ENCODE results near the gene CTSD.
"Not testable (repeated sequence)": the region's sequence is repeated elsewhere in the genome, so short reads cannot be mapped to it uniquely, and the experiment has no call there.

CTSD gene

DNA sequence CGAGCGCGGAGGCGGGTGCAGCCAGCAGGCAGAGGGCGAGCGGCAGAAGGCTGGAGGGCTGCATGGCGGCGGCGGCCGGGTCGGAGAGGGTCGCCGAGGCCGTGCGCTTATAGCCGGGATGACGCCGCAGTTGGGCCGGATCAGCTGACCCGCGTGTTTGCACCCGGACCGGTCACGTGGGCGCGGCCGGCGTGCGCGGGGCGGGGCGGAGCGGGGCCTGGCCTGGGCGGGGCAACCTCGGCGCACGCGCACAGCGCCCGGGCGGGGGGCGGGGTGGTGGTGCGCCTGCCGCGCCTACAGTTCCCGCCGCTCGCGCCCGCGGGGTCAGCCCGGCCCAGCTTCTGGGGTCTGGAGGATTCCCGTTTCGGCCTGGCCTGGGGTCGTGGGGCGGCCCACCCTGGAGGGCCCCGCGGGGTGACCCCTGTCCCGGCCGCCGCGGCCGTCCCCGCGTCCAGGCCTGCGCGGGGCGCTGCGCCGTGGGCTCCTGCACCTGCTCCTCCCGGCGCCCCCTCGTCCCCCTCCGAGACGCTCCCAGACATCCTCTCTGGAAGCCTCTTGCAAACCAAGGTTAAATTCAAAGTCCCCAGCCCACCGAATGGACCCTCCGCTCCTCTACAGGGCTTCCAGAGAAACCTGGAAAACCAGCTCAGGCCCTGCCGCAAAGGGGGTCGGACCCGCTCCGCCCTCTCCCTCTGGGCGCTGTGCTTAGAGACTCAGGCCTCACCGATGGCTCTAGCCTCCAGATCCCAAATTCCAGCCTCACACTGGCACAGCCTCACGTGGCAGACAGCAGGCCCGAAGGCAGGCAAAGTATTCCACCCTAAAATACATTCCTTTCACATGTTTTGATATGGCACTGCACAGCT, at the start of gene CTSD:
Gene CTSD, minus strand, starts transcription at position 132 of the 866 bp plus-strand sequence. Its CDS starts 68 bp downstream, at position 64.
- POLR2A ChIA-PET: interaction anchor here (0.8 to 1.8 kb wide), 4 partner anchors 9 to 111 kb away, joined by 3 to 13 read pairs (median 7); partner anchors contain the start of gene IFITM10
- CTCF ChIA-PET: interaction anchor here (0.7 kb wide), 1 partner anchor 71 kb away, joined by 3 read pairs; no protein-coding TSS in a partner anchor

DNA sequence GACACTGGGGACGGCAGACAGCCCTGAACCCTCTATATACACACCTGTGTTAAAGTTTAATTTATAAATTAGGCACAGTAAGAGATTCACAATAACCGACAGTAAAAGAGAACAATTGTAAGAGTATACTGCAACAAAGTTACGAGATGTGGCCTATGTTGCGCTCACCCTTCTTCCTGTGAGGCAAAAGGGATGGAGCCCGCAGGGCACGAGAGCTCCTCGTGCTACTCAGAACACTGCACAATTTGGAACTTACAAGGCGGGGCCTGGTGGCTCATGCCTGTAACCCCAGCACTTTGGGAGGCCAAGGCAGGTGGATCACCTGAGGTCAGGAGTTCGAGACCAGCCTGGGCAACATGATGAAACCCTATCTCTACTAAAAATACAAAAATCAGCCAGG, 49.6 kb upstream of the CTSD start:
- POLR2A ChIA-PET; DNase-seq (ENCODE audit: extremely low spot score): not testable (repeated sequence)

More for the DNA sequence above, at the start of gene CTSD:
- DNase-seq (ENCODE audit: extremely low spot score): peak; percentile 97
- TF ChIP-seq FOXM1 (IDR thresholded peaks at IDR 0.05; ENCODE audit: borderline replicate concordance): no peak
- no peak for TF ChIP-seq FOXA1 (IDR thresholded peaks at IDR 0.05)
- TF ChIP-seq LEF1 (IDR thresholded peaks at IDR 0.05; ENCODE audit: borderline replicate concordance): no peak
- peak; percentile 57 for TF ChIP-seq L3MBTL2 (conservative IDR thresholded peaks at IDR 0.05)

DNA sequence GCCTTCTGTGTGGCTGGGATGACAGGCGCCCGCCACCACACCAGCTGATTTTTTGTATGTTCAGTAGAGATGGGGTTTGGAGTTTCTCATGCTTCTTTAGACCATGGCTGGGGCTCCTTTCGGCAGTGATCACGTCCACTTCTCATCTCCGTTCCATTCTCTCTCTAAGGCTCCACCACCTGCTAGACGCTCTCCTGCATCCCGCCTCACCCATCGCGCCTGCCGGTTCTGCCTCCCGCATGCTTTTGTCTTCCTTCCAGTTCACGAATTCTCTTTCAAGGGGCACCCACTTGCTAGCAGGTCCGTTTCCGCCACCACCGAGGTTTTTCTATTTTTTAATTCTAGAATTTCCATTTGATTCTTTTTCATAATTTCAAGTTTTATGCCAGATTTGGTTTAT, 49.1 kb upstream of the CTSD start:
- ChIA-PET CTCF (interaction anchor here (0.7 kb wide), 1 partner anchor 389 kb away, joined by 4 read pairs; no protein-coding TSS in a partner anchor), POLR2A (no interaction called here)
- no peak for DNase-seq (ENCODE audit: extremely low spot score)
- no peak for TF ChIP-seq ZNF384 (IDR thresholded peaks at IDR 0.05)
- no peak for TF ChIP-seq SUZ12 (IDR thresholded peaks at IDR 0.05)
- no peak for TF ChIP-seq FOXK2 (IDR thresholded peaks at IDR 0.05)
- no peak for TF ChIP-seq CTBP1 (IDR thresholded peaks at IDR 0.05; ENCODE audit: borderline replicate concordance)
- TF ChIP-seq SP1 (IDR thresholded peaks at IDR 0.05): no peak
- no peak for TF ChIP-seq FOXA1 (IDR thresholded peaks at IDR 0.05)
- TF ChIP-seq TARDBP (IDR thresholded peaks at IDR 0.05): no peak
- TF ChIP-seq BHLHE40 (IDR thresholded peaks at IDR 0.05; ENCODE audit: borderline replicate concordance): no peak

More for the DNA sequence above, 49.6 kb upstream of the CTSD start:
- CTCF ChIA-PET: not testable (repeated sequence)

DNA sequence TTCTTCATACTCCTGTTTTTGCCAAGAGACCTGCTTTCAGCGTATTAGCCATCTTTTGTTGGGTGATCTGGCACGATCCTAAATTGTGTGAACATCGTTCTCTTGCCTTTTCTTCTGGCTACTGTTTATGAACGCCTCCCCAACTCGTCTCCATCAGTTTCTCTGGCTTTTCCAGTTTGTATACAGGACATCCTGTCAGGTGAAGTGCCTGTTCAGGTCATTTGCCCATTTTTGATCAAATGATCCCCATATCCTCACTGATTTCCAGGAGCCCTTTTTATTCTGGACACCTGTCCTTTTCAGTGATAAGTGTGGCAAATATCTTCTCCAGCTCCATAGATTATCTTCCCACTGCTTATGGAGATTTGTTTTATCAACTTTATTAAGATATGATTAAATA, 48.5 kb upstream of the CTSD start:
- TF ChIP-seq FOXA1 (IDR thresholded peaks at IDR 0.05) (no peak), TARDBP (IDR thresholded peaks at IDR 0.05) (no peak), FOXM1 (IDR thresholded peaks at IDR 0.05; ENCODE audit: borderline replicate concordance) (no peak), BHLHE40 (IDR thresholded peaks at IDR 0.05; ENCODE audit: borderline replicate concordance) (no peak), HDGF (IDR thresholded peaks at IDR 0.05; ENCODE audit: borderline replicate concordance) (no peak), ARNT (IDR thresholded peaks at IDR 0.05) (no peak), NFRKB (IDR thresholded peaks at IDR 0.05) (no peak), SP1 (IDR thresholded peaks at IDR 0.05) (no peak), ZNF384 (IDR thresholded peaks at IDR 0.05) (no peak), LEF1 (IDR thresholded peaks at IDR 0.05; ENCODE audit: borderline replicate concordance) (no peak), FOXK2 (IDR thresholded peaks at IDR 0.05) (no peak), CTBP1 (IDR thresholded peaks at IDR 0.05; ENCODE audit: borderline replicate concordance) (no peak), L3MBTL2 (conservative IDR thresholded peaks at IDR 0.05) (no peak), SUZ12 (IDR thresholded peaks at IDR 0.05) (no peak), ELF4 (IDR thresholded peaks at IDR 0.05) (no peak)
- TF ChIP-seq, protein P1, sequence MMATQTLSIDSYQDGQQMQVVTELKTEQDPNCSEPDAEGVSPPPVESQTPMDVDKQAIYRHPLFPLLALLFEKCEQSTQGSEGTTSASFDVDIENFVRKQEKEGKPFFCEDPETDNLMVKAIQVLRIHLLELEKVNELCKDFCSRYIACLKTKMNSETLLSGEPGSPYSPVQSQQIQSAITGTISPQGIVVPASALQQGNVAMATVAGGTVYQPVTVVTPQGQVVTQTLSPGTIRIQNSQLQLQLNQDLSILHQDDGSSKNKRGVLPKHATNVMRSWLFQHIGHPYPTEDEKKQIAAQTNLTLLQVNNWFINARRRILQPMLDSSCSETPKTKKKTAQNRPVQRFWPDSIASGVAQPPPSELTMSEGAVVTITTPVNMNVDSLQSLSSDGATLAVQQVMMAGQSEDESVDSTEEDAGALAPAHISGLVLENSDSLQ (IDR thresholded peaks at IDR 0.05): no peak
- no peak for DNase-seq (ENCODE audit: extremely low spot score)
- ChIA-PET CTCF (interaction anchor here (0.7 kb wide), 1 partner anchor 390 kb away, joined by 4 read pairs; no protein-coding TSS in a partner anchor), POLR2A (no interaction called here)

DNA sequence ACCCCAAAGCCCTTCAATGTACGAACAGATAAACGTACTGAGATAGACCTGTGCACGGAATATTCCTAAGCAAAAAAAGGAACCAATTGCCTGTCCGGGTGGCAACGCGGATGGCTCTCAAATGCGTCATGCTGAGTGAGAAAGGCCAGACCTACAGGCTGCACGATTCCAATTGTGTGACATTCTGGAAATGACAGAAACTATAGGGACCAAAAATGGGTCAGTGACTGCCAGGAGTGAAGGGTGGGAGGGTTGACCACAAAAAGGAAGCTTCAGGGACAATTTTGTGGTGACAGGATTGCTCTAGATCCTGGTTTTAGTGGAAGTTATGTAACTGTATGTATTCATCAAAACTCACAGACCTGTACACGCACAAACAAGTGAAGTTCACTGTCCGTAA, 47.0 kb upstream of the CTSD start:
- no peak for DNase-seq (ENCODE audit: extremely low spot score)
- ChIA-PET CTCF (interaction anchor here (0.5 to 1.5 kb wide), 4 partner anchors 20 to 158 kb away, joined by 3 to 6 read pairs (median 3); no protein-coding TSS in a partner anchor), POLR2A (no interaction called here)
- TF ChIP-seq L3MBTL2 (conservative IDR thresholded peaks at IDR 0.05) (no peak), FOXA1 (IDR thresholded peaks at IDR 0.05) (no peak), FOXM1 (IDR thresholded peaks at IDR 0.05; ENCODE audit: borderline replicate concordance) (no peak), NFRKB (IDR thresholded peaks at IDR 0.05) (no peak), SUZ12 (IDR thresholded peaks at IDR 0.05) (no peak), BHLHE40 (IDR thresholded peaks at IDR 0.05; ENCODE audit: borderline replicate concordance) (no peak), HDGF (IDR thresholded peaks at IDR 0.05; ENCODE audit: borderline replicate concordance) (no peak), CTBP1 (IDR thresholded peaks at IDR 0.05; ENCODE audit: borderline replicate concordance) (no peak), ARNT (IDR thresholded peaks at IDR 0.05) (no peak)
- TF ChIP-seq, protein P1 (IDR thresholded peaks at IDR 0.05): no peak

DNA sequence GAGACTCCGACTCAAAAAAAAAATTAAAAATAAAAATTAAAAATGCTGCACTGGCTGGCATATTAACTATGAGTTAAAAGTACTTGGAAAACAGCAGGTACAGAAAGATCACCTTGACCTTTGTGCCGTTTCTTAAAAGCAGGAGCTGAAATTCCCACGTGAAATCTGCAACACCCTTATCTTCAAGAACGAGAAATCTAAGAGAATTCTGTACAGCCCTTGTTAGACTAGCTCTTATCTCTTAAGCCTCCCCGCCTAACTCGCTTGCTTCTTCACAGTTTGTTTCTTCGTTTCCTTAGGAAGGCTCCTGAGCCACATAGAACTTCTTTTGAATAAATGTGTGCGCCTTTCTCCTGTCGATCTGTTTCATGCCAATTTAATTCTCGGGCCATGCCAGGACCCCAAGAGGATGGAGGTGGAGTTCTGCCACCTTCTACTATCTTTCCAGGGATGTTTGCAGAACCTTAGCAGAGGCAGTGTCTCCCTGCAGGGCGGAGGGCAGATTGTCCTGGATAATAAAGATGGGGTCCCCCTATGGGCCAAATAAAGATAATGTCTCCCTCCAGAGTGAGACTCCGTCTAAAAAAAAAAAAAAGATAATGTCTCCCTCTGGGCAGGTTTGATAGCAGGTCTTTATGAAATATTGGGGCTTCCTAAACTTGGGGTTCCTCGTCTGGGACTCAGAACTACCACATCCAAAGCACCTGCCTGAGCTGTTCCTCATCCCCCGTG, 43.7 kb upstream of the CTSD start:
- no peak for DNase-seq (ENCODE audit: extremely low spot score)
- ChIA-PET POLR2A (no interaction called here), CTCF (interaction anchor here (1.9 kb wide), 1 partner anchor 25 kb away, joined by 4 read pairs; no protein-coding TSS in a partner anchor)
- no peak for TF ChIP-seq ELF4 (IDR thresholded peaks at IDR 0.05)
- no peak for TF ChIP-seq FOXA1 (IDR thresholded peaks at IDR 0.05)
- TF ChIP-seq FOXK2 (IDR thresholded peaks at IDR 0.05): no peak
- no peak for TF ChIP-seq SUZ12 (IDR thresholded peaks at IDR 0.05)
- no peak for TF ChIP-seq HDGF (IDR thresholded peaks at IDR 0.05; ENCODE audit: borderline replicate concordance)
- TF ChIP-seq NFRKB (IDR thresholded peaks at IDR 0.05): no peak
- TF ChIP-seq LEF1 (IDR thresholded peaks at IDR 0.05; ENCODE audit: borderline replicate concordance): no peak
- TF ChIP-seq BHLHE40 (IDR thresholded peaks at IDR 0.05; ENCODE audit: borderline replicate concordance): no peak

Measured in HEK293T (cell line).